HCT116 (cell line): Measurements from ENCODE around the gene IRGC. TPM values are rescaled to one million over a fixed set of nuclear protein-coding genes. Genes with fewer than 3 reads are reported as not detected.

Experiments used
- ATAC-seq: fragments of 200-7000 bp; cut with Tn5 transposase; 2 replicates; pipeline ENCODE4 v1.9.1; 2020; ENCODE audit warnings: mild to moderate bottlenecking, moderate library complexity
- BruUV-seq: library from RNA; stranded (reverse); fragments of 400-500 nt; replicated peaks from 2 replicates; lab custom pipeline; 2021; lab: Mats Ljungman, UMichigan
- CTCF ChIA-PET: fragments of 300-600 bp; sonication (Branson Sonifier 250); formaldehyde crosslinking; loops from one replicate; lab custom pipeline; 2021; ENCODE audit warnings: antibody characterized with exemption; lab: Charles Lee
- POLR2A ChIA-PET: fragments of 300-600, 350-600 bp; sonication (Branson Sonifier 250); formaldehyde crosslinking; loops from one replicate; lab custom pipeline; 2021; ENCODE audit warnings: antibody characterized with exemption; lab: Charles Lee
- RAD21 ChIA-PET, 2 experiments: fragments of 300-600 bp; sonication (Branson Sonifier 250); formaldehyde crosslinking; loops; one replicate each; lab custom pipeline; 2023; ENCODE audit warnings: low total read pairs in 2 of 2; ENCODE audit not compliant: uncharacterized antibody in 2 of 2, unreplicated experiment in 2 of 2, low non-redundant PET in 1 of 2; lab: Charles Lee
- DNase-seq: peaks from one replicate; pipeline ENCODE4 v3.0.0-alpha.2; 2010; ENCODE audit warnings: low read depth, low spot score
- H2AFZ ChIP-seq: fragments of 200-600 bp; shearing (Covaris generic), sonication (generic); 2 replicates; pipeline ENCODE4 v1.6.1; 2017; ENCODE audit warnings: low read depth, mixed run types, mixed read lengths, antibody characterized with exemption, low read length; ENCODE audit not compliant: poor library complexity, severe bottlenecking
- H3K27ac ChIP-seq: 2 replicates; pipeline ENCODE4 v1.5.1; 2012; ENCODE audit warnings: low read depth, low read length
- H3K27me3 ChIP-seq: fragments of 200-600 bp; sonication (generic); 2 replicates; pipeline ENCODE4 v1.6.1; 2016; ENCODE audit warnings: mixed run types, low read length, mixed read lengths; ENCODE audit not compliant: insufficient read depth
- H3K36me3 ChIP-seq, 2 experiments: fragments of 200-500 bp in 1 of 2; fragments of 200-600 bp in 1 of 2; sonication (Bioruptor generic) in 1 of 2; sonication (generic) in 1 of 2; 2 replicates each; pipeline versions ENCODE4 v1.5.1 to v1.6.1; 2014 to 2016; ENCODE audit warnings: low read length in 2 of 2, inconsistent platforms in 1 of 2, mixed read lengths in 1 of 2, mixed run types in 1 of 2; ENCODE audit not compliant: insufficient read depth in 2 of 2, control insufficient read depth in 1 of 2
- H3K4me1 ChIP-seq, 2 experiments: fragments of 200-600 bp in 1 of 2; sonication (generic) in 1 of 2; 2 replicates each; pipeline versions ENCODE4 v1.5.1 to v1.6.1; 2012 to 2017; ENCODE audit warnings: low read length in 2 of 2, inconsistent platforms in 1 of 2, mild to moderate bottlenecking in 1 of 2, mixed read lengths in 1 of 2, mixed run types in 1 of 2, moderate library complexity in 1 of 2; ENCODE audit not compliant: insufficient read depth in 2 of 2, control insufficient read depth in 1 of 2
- H3K4me2 ChIP-seq: fragments of 200-600 bp; sonication (generic); 2 replicates; pipeline ENCODE4 v1.6.1; 2017; ENCODE audit warnings: mixed run types, low read length, mixed read lengths
- H3K4me3 ChIP-seq, 2 experiments: fragments of 200-600 bp in 1 of 2; sonication (generic) in 1 of 2; replicated peaks in 1 of 2; 2 replicates each; pipeline ENCODE4 v1.5.1; 2011 to 2016; ENCODE audit warnings: low read length in 2 of 2, control low read depth in 1 of 2, low read depth in 1 of 2, mild to moderate bottlenecking in 1 of 2, mixed read lengths in 1 of 2, mixed run types in 1 of 2
- H3K79me2 ChIP-seq: fragments of 200-600 bp; sonication (generic); 2 replicates; pipeline ENCODE4 v1.6.1; 2017; ENCODE audit warnings: mild to moderate bottlenecking, mixed run types, low read length, moderate library complexity, mixed read lengths; ENCODE audit not compliant: insufficient read depth
- H3K9ac ChIP-seq: fragments of 200-600 bp; sonication (generic); 2 replicates; pipeline ENCODE4 v1.6.1; 2016; ENCODE audit warnings: low read length, mixed read lengths
- H3K9me2 ChIP-seq: fragments of 200-600 bp; sonication (generic), shearing (Covaris generic); 2 replicates; pipeline ENCODE4 v1.6.1; 2017; ENCODE audit warnings: mixed run types, mild to moderate bottlenecking, moderate library complexity; ENCODE audit not compliant: insufficient read depth
- H3K9me3 ChIP-seq, 2 experiments: fragments of 200-500 bp in 1 of 2; fragments of 200-600 bp in 1 of 2; sonication (Bioruptor generic) in 1 of 2; sonication (generic) in 1 of 2; 2 replicates each; pipeline ENCODE4 v1.6.1; 2014 to 2017; ENCODE audit warnings: low read length in 2 of 2, mixed read lengths in 2 of 2, inconsistent platforms in 1 of 2, low read depth in 1 of 2, mild to moderate bottlenecking in 1 of 2, mixed run types in 1 of 2, moderate library complexity in 1 of 2; ENCODE audit not compliant: control insufficient read depth in 1 of 2, insufficient read depth in 1 of 2
- H4K20me1 ChIP-seq: fragments of 200-600 bp; sonication (generic), shearing (Covaris generic); 2 replicates; pipeline ENCODE4 v1.6.1; 2017; ENCODE audit warnings: mixed run types, mild to moderate bottlenecking, moderate library complexity; ENCODE audit not compliant: insufficient read depth
- CBX3 ChIP-seq: IDR thresholded peaks from 2 replicates; pipeline ENCODE4 v1.6.1; 2012; ENCODE audit warnings: low read depth
- CEBPB ChIP-seq: IDR thresholded peaks from 2 replicates; pipeline ENCODE4 v1.6.1; 2012; ENCODE audit warnings: low read depth
- EZH2 ChIP-seq: fragments of 200-600 bp; sonication (generic); IDR thresholded peaks from 2 replicates; pipeline ENCODE4 v1.6.1; 2017; ENCODE audit warnings: antibody characterized with exemption, mixed run types
- POLR2AphosphoS5 ChIP-seq: IDR thresholded peaks from 2 replicates; pipeline ENCODE4 v1.6.1; 2011; ENCODE audit warnings: mild to moderate bottlenecking, low read depth, low read length, moderate library complexity
- ZFX ChIP-seq: fragments of 450-650 bp; IDR thresholded peaks from 2 replicates; pipeline ENCODE4 v1.6.1; 2017
- ZNF274 ChIP-seq: fragments of 200-500 bp; sonication (Bioruptor generic); IDR thresholded peaks from 2 replicates; pipeline ENCODE4 v1.6.1; 2014; ENCODE audit warnings: mild to moderate bottlenecking, low read depth, low read length, inconsistent platforms
- intact Hi-C: fragments of 100-400 bp; cut with micrococcal nuclease; formaldehyde crosslinking; loops from 2 replicates; pipeline ENCODE4 v1.10.0; 2022
- total RNA-seq: library from RNA; stranded (reverse); gene quantifications from one replicate; pipeline ENCODE4 v1.2.1, GENCODE V29; 2021; ENCODE audit not compliant: unreplicated experiment
- TF ChIP-seq, protein P1 (sequence below): IDR thresholded peaks from 2 replicates; pipeline ENCODE4 v1.6.1; 2012; ENCODE audit warnings: low read depth

The IRGC gene
- total RNA-seq, 1 experiment from 2014 or later, result not detected

DNA sequence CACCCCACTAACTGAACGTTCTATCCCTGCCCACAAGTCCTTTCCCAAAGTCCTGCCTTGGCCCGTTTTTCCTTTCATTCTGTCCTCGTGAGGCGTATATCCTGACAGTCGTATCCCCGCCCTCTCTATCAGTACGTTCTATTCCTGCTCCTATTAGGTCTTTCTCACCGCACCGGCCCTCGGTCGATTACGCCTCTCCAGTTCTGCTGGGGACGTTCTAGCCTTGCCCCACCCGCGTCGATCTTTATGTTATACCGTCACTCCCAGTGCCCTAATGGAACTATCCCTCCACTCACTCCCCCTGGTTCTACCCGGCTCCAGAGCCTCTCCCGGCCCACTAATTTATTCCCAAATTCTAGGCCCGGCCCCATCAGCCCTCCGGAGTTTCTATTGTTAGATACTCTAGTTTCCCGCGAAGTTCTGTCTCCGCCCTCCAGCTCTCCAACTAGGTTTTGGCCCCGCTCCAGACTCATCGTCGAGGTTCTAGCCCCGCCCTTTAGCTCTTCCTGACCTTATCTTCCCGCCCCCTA, 47.9 kb upstream of the IRGC start:
- peaks cover 34% of the 10 kb centered on the region for H3K79me2 ChIP-seq
- H3K27me3 ChIP-seq, result no peaks in the 10 kb centered on the region
- peaks cover 21 to 35% of the 10 kb centered on the region in 2 experiments for H3K4me1 ChIP-seq
- H3K4me2 ChIP-seq, result peak overlapping the region; percentile 97
- no peaks in the 10 kb centered on the region for H3K9me2 ChIP-seq
- ATAC-seq (no peak), DNase-seq (no peak)
- peaks cover 28 to 31% of the 10 kb centered on the region in 2 experiments for H3K36me3 ChIP-seq
- intact Hi-C loops, result loop anchor here (1.0 to 10.0 kb wide), 3 partner anchors 34 to 133 kb away; partner anchors contain the start of gene ZNF575
- no peak overlapping the region for H3K9ac ChIP-seq
- H3K27ac ChIP-seq, result peak overlapping the region; percentile 46; the same call in 1 of the 2 replicates
- TF ChIP-seq ZNF274 (no peak), ZFX (no peak), POLR2AphosphoS5 (0 out of 2 replicates have a peak, but pooled peaks have one; percentile 10), EZH2 (no peak), CBX3 (no peak), CEBPB (no peak)
- TF ChIP-seq, protein P1, sequence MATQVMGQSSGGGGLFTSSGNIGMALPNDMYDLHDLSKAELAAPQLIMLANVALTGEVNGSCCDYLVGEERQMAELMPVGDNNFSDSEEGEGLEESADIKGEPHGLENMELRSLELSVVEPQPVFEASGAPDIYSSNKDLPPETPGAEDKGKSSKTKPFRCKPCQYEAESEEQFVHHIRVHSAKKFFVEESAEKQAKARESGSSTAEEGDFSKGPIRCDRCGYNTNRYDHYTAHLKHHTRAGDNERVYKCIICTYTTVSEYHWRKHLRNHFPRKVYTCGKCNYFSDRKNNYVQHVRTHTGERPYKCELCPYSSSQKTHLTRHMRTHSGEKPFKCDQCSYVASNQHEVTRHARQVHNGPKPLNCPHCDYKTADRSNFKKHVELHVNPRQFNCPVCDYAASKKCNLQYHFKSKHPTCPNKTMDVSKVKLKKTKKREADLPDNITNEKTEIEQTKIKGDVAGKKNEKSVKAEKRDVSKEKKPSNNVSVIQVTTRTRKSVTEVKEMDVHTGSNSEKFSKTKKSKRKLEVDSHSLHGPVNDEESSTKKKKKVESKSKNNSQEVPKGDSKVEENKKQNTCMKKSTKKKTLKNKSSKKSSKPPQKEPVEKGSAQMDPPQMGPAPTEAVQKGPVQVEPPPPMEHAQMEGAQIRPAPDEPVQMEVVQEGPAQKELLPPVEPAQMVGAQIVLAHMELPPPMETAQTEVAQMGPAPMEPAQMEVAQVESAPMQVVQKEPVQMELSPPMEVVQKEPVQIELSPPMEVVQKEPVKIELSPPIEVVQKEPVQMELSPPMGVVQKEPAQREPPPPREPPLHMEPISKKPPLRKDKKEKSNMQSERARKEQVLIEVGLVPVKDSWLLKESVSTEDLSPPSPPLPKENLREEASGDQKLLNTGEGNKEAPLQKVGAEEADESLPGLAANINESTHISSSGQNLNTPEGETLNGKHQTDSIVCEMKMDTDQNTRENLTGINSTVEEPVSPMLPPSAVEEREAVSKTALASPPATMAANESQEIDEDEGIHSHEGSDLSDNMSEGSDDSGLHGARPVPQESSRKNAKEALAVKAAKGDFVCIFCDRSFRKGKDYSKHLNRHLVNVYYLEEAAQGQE, result no peak
- TF ChIP-seq, all 23 proteins: peak for 1
- ChIA-PET RAD21 (interaction anchor here (0.6 to 1.5 kb wide), 13 partner anchors 11 to 143 kb away, joined by 3 to 7 read pairs (median 3); partner anchors contain the start of genes IRGQ (in 1 of the 2) and ZNF576 (in 1 of the 2)), POLR2A (interaction anchor here (0.6 to 3.8 kb wide), 35 partner anchors 9 to 204 kb away, joined by 3 to 53 read pairs (median 5); partner anchors contain the start of genes IRGQ, SMG9, ZNF575 and ZNF576), CTCF (interaction anchor here (0.6 to 1.8 kb wide), 23 partner anchors 9 to 283 kb away, joined by 3 to 38 read pairs (median 4); partner anchors contain the start of gene ZNF221)
- H2AFZ ChIP-seq, result no peak overlapping the region
- no peaks in the 10 kb centered on the region for H4K20me1 ChIP-seq
- no TSS peak for BruUV-seq
- no peaks in the 10 kb centered on the region for H3K9me3 ChIP-seq
- peak overlapping the region; percentile 17 to 28; a peak in 3 of 4 replicates for H3K4me3 ChIP-seq
